VCaP (cell line): ENCODE results near the gene FAM219A.

Source experiments
- H3K27ac ChIP-seq: fragments of 450-650 bp; 2 replicates; pipeline ENCODE4 v1.5.1; 2017
- TF ChIP-seq, protein P1 (sequence below): fragments of 450-650 bp; conservative IDR thresholded peaks from 2 replicates; pipeline ENCODE4 v1.5.1; 2017; ENCODE audit warnings: mild to moderate bottlenecking, moderate library complexity

Gene FAM219A

DNA sequence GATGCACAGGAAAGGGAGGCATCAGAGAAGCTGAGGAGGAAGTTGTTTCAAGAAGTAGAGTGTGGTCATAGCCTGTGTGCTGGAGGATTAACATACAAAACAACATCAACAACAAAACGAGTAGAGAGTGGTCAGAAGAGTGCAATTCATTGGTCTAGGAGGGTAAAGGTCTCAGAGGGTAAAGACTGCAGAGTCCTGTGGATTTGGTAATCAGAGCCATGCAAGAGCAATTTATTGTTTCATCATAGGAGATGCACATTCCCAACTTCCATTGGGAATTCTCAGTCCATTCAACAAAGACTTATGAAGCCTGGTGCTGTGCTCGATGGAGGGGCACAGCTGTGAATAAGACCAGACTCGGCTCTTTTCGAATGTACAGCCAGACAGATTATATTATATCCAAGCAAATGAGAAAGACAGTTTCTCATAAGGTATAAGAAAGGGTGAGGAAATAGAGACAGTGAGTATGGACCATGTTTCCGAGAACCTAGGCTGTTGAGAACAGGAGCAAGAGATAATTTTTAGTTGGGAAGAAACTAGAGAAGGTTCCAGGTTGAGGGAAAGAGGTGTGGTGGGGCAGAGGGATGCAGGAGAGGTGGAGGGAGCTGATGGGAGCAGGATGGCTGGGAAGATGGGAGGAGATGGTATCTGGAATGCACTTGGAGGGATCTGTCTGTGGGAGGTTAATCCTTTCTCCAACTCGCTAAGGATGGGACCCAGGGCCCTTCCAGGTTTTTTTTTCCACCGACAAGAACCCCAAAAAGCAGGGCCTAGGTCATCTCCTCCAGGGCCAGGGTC lies 73.8 kb downstream of the FAM219A start:
- TF ChIP-seq, protein P1, sequence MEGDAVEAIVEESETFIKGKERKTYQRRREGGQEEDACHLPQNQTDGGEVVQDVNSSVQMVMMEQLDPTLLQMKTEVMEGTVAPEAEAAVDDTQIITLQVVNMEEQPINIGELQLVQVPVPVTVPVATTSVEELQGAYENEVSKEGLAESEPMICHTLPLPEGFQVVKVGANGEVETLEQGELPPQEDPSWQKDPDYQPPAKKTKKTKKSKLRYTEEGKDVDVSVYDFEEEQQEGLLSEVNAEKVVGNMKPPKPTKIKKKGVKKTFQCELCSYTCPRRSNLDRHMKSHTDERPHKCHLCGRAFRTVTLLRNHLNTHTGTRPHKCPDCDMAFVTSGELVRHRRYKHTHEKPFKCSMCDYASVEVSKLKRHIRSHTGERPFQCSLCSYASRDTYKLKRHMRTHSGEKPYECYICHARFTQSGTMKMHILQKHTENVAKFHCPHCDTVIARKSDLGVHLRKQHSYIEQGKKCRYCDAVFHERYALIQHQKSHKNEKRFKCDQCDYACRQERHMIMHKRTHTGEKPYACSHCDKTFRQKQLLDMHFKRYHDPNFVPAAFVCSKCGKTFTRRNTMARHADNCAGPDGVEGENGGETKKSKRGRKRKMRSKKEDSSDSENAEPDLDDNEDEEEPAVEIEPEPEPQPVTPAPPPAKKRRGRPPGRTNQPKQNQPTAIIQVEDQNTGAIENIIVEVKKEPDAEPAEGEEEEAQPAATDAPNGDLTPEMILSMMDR = no peak
- no peak overlapping the region for H3K27ac ChIP-seq

DNA sequence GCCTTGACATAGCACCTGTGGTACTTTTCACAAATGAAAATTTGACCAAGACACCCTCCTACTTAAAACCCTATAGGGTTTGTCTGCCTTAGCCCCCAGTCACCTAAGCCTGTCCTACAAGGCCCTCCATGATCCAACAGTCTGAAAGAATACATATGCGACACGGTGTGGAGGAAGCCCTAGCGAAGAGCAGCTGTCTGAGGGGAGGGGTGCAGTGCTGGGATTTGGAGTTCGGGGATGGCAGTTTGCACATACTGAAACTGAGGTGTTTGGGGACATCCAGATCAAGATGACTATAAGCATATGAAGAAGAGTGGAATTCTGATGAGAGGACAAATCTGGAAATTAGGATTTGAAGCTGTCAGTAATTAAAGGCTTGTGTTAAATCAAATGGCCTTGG lies 74.5 kb downstream of the FAM219A start:
- TF ChIP-seq, protein P1 = no peak
- no peak overlapping the region for H3K27ac ChIP-seq

DNA sequence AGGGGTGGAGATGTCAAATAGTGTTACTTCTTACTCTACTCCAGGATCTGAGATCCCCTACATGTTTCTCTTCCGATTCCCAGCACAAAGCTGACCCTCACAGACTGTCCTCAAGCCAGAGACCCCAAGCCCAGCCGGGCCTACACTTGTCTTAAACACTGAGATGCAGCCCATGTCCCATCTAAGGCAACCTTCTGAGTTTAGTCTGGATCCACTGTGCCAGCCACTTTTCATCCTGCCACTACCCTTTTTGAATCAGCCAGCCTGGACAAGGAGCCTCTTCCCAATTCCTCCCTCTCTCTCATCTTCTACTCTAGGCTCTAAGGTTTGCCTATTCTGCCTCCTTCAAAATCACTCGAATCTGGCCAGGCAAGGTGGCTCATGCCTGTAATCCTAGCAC lies 75.5 kb downstream of the FAM219A start:
- no peak overlapping the region for H3K27ac ChIP-seq
- TF ChIP-seq, protein P1 = no peak

DNA sequence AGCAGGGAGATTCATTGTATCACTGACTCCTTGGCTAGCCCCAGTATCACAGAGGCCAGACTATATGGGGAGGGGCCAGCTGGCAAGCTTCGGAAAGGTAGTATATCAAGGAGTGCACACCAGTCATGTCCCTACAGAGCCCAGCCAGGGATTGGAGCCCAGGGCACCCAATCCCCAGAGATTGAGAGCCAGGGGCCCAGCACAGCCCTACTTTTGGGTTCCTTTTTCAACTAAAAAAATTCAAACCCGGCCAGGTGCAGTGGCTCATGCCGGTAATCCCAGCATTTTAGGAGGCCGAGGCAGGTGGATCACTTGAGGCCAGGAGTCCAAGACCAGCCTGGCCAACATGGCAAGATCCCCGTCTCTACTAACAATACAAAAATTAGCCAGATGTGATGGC lies 76.3 kb downstream of the FAM219A start:
- no peak overlapping the region for H3K27ac ChIP-seq

DNA sequence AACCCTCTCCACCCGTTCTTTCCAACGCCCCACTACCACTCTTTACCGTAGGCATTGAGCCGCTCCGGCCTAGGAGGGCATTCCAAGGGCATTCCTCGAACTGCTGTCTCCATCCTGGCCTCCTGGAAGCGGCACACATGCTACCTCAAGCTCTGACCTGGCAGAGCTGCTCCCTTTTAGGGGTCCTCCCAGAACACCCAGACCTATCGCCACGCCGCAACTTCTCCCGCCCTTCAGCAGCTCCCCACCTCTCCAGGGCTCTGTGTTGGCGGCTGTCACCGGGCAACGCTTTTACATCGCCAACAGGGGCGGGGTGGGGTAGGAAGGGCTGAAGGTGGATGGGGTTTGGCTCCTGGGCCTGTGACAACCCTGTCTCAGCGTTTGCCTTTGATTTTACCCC lies 77.0 kb downstream of the FAM219A start:
- no peak overlapping the region; the same call in 1 of the 2 replicates for H3K27ac ChIP-seq
- TF ChIP-seq, protein P1 = no peak

More for the DNA sequence above, 76.3 kb downstream of the FAM219A start:
- TF ChIP-seq, protein P1 = no peak

DNA sequence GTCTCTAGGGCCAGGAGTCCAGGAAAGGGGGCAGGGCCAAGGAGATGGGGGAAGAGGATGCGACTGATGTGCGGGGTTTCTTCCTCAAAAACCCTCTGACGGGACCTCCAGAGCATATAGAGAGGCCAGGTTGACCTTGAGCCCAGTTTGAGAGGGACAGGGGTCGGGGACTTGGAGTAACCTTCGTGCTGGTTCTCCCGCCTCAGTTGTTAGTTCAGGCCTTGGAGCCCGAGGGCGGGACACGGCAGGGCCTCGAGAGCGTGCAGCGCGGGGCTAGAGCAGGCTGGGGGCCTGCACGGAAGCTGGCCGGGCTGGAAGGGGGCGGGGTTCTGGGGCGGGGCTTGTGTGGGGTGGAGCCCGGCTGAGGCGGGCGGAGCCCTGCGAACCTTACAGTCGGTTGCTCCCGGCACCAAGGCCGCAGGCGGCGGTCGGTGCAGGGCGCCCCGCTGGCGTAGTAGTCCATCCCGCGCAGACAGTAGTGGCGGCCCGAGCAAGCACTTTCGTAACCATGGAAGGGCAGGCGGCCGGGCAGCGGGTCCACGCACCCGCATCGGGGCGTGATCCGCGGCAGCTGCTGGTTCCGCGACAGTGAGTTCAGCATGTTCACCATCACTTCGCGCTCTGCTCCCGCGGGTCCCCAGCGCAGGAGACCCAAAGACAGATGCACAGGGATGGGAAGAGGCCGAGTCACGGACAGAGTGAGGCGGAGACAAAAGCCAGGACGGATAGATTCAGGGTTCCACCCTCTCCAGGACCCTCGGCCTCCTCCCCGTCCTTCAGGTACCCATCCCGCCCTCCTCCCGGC lies 77.7 kb downstream of the FAM219A start:
- peak overlapping the region; percentile 31; the same call in 1 of the 2 replicates for H3K27ac ChIP-seq
- TF ChIP-seq, protein P1 = no peak

DNA sequence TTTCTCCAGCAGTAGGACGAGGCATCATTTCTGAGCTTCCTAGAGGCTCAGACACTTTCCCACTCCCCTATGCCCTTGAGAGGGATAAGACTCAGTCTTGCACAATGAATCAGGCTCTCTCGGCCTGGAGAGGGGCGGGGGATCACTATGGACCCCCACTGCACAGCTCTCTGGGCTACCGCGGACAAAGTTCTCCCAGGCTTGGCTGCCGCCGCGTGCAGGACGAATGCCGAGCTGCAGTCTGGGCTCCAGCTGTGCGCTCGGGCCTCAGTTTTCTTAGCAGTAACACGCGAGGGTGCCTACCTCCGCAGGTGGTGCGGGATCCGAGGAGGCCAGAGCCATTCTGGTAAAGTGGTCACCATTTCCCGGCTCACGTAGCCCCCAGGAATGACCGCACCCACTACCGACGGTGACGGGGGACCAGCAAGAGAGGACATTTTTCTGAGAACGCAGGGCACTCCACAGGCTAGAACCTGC lies 78.3 kb downstream of the FAM219A start:
- TF ChIP-seq, protein P1 = no peak
- no peak overlapping the region for H3K27ac ChIP-seq
